Vagina (tissue), 2 donors: ENCODE data around the gene PTTG1IP. TPM values are rescaled to one million over a fixed set of nuclear protein-coding genes. Genes with fewer than 3 reads are reported as not detected.

ENCODE experiments used
- DNase-seq, 2 donors: peaks; one replicate each; pipeline ENCODE4 v3.0.0-alpha.2; 2017; ENCODE audit errors: extremely low spot score in 2 of 2
- H3K27ac ChIP-seq: fragments of 200-600 bp; sonication (generic); one replicate; pipeline ENCODE4 v1.5.1; 2019
- H3K27me3 ChIP-seq: fragments of 200-600 bp; sonication (generic); one replicate; pipeline ENCODE4 v1.5.1; 2019
- H3K36me3 ChIP-seq, 2 donors: fragments of 200-600 bp; sonication (generic); one replicate each; pipeline ENCODE4 v1.5.1; 2017 to 2019
- H3K4me1 ChIP-seq: fragments of 200-600 bp; sonication (generic); one replicate; pipeline ENCODE4 v1.5.1; 2019
- H3K4me3 ChIP-seq, 2 donors: fragments of 200-600 bp; sonication (generic); 1 replicate in 1 of 2; 2 replicates in 1 of 2; pipeline ENCODE4 v1.5.1; 2016 to 2019
- H3K9me3 ChIP-seq: fragments of 200-600 bp; sonication (generic); one replicate; pipeline ENCODE4 v1.5.1; 2019
- POLR2A ChIP-seq, 2 donors: fragments of 450-650 bp; IDR thresholded peaks; one replicate each; pipeline ENCODE4 v1.6.1; 2017; ENCODE audit warnings: antibody characterized with exemption in 2 of 2, mild to moderate bottlenecking in 2 of 2, moderate library complexity in 2 of 2
- POLR2AphosphoS5 ChIP-seq, 2 donors: sonication (generic); formaldehyde crosslinking; IDR thresholded peaks; one replicate each; pipeline ENCODE4 v1.9.0; 2017; ENCODE audit warnings: antibody characterized with exemption in 2 of 2, mild to moderate bottlenecking in 2 of 2, low read depth in 1 of 2; ENCODE audit not compliant: insufficient read depth in 1 of 2
- intact Hi-C: fragments of 100-400 bp; cut with DNase I; formaldehyde crosslinking; loops from one replicate; pipeline ENCODE4 v1.15.1; 2023
- total RNA-seq: library from RNA; depleted of rRNA; stranded (reverse); fragments of >200 nt; gene quantifications from one replicate; pipeline ENCODE4 v1.2.3, GENCODE V29; 2016
- TF ChIP-seq, protein P1 (sequence below), 3 experiments: fragments of 450-650 bp in 2 of 3; fragments of 200-600 bp in 1 of 3; sonication (generic) in 1 of 3; IDR thresholded peaks; one replicate each; pipeline ENCODE4 v1.5.1; 2017 to 2019; ENCODE audit warnings: antibody characterized with exemption in 3 of 3, mild to moderate bottlenecking in 2 of 3, moderate library complexity in 2 of 3

PTTG1IP gene
- total RNA-seq, 1 donor from 2014 or later = 165 TPM

GRCh38 chr21:44820851-44821250, 52.6 kb downstream of the PTTG1IP start:
- intact Hi-C loops = no loop called here
- Histone ChIP-seq H3K27ac (no peak overlapping the region), H3K4me1 (peaks cover 23% of the 10 kb centered on the region), H3K9me3 (peaks cover 6% of the 10 kb centered on the region), H3K4me3 (no peak overlapping the region), H3K36me3 (no peaks in the 10 kb centered on the region), H3K27me3 (no peaks in the 10 kb centered on the region)
- DNase-seq = no peak
- TF ChIP-seq, protein P1, sequence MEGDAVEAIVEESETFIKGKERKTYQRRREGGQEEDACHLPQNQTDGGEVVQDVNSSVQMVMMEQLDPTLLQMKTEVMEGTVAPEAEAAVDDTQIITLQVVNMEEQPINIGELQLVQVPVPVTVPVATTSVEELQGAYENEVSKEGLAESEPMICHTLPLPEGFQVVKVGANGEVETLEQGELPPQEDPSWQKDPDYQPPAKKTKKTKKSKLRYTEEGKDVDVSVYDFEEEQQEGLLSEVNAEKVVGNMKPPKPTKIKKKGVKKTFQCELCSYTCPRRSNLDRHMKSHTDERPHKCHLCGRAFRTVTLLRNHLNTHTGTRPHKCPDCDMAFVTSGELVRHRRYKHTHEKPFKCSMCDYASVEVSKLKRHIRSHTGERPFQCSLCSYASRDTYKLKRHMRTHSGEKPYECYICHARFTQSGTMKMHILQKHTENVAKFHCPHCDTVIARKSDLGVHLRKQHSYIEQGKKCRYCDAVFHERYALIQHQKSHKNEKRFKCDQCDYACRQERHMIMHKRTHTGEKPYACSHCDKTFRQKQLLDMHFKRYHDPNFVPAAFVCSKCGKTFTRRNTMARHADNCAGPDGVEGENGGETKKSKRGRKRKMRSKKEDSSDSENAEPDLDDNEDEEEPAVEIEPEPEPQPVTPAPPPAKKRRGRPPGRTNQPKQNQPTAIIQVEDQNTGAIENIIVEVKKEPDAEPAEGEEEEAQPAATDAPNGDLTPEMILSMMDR (IDR thresholded peaks at IDR 0.05) = no peak
- TF ChIP-seq POLR2A (IDR thresholded peaks at IDR 0.05) = no peak
- TF ChIP-seq POLR2AphosphoS5 (IDR thresholded peaks at IDR 0.05; ENCODE audit: insufficient read depth in 1 of 2, low read depth in 1 of 2) = no peak

DNA sequence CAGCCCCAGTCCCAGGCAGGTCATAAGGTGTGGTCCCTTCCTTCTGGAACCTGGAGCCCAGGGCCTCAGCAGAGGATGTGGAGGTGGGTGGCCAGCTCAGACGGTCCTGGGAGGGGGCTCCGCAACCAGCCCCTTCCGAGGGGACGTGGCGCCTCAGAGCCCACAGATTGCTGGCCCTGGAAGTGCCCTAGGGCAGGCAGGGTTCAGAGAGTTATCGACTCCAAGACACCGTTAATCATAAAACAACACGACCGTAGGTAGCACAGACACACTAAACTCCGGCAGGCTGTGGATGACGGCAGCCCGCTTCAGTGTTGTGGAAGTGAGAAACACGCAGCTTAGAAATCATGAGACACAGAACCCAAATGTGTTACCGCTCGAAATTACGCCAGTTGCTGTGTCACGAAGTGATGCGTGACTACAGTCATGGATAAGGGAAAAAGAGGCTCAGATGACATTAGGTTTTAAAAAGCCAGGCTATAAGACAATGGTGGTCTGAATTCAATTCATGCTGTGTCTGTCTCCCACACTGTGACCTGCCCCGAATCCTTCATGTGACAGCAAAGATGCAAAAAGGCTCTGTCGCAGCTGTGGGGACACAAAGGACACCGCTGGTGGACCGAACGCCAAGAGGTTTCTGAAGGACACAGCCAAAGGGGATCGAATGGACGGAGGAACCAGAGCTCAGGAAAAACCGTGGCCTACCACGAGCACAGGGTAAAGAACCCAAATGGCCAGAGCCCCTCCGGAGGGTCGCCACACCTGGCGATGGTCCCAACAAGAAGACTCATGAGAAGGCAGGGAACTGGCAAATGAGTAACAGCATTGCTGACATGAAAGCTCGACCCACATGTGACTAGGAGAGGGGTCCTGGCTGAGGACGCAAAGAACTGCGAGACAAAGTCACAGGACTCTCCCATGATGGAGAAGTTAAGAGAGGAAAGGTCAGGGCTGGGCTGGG, 53.9 kb downstream of the PTTG1IP start:
- Histone ChIP-seq H3K36me3 (no peaks in the 10 kb centered on the region), H3K4me3 (no peak overlapping the region), H3K27ac (no peak overlapping the region), H3K9me3 (peaks cover 6% of the 10 kb centered on the region), H3K4me1 (peaks cover 36% of the 10 kb centered on the region), H3K27me3 (no peaks in the 10 kb centered on the region)
- TF ChIP-seq, protein P1 (IDR thresholded peaks at IDR 0.05) = no peak
- no peak for TF ChIP-seq POLR2A (IDR thresholded peaks at IDR 0.05)
- TF ChIP-seq POLR2AphosphoS5 (IDR thresholded peaks at IDR 0.05; ENCODE audit: insufficient read depth in 1 of 2, low read depth in 1 of 2) = no peak
- intact Hi-C loops = loop anchor here (5.0 kb wide), 1 partner anchor 53 kb away; the partner anchor contains the start of gene PTTG1IP
- no peak for DNase-seq

- Histone ChIP-seq H3K27ac (peak overlapping the region; percentile 94), H3K4me3 (peak overlapping the region; percentile 85 to 94), H3K4me1 (peaks cover 37% of the 10 kb centered on the region), H3K27me3 (no peaks in the 10 kb centered on the region), H3K9me3 (peaks cover 6% of the 10 kb centered on the region), H3K36me3 (peaks cover 0 to 3% of the 10 kb centered on the region in 2 donors)
- TF ChIP-seq, protein P1 (IDR thresholded peaks at IDR 0.05) = no peak
- no peak for TF ChIP-seq POLR2AphosphoS5 (IDR thresholded peaks at IDR 0.05; ENCODE audit: insufficient read depth in 1 of 2, low read depth in 1 of 2)
- TF ChIP-seq POLR2A (IDR thresholded peaks at IDR 0.05) = no peak
- no peak for DNase-seq
- intact Hi-C loops = loop anchor here (5.0 kb wide), 1 partner anchor 54 kb away; the partner anchor contains the start of gene PTTG1IP
These were observed 54.9 kb downstream of the PTTG1IP start for GRCh38 chr21:44818640-44819011.

GRCh38 chr21:44817914-44818639, 55.4 kb downstream of the PTTG1IP start, which contains the start of gene SUMO3:
Gene SUMO3 (minus strand): TSS chr21:44818062. CDS start chr21:44817968, 94 bp downstream.
- Histone ChIP-seq H3K9me3 (peaks cover under 1% of the 10 kb centered on the region), H3K27ac (peak within 1 kb of the TSS; percentile 94), H3K4me3 (peak within 1 kb of the TSS; percentile 85 to 94), H3K4me1 (peaks cover 37% of the 10 kb centered on the region), H3K36me3 (peaks cover 0 to 9% of the 10 kb centered on the region in 2 donors), H3K27me3 (no peaks in the 10 kb centered on the region)
- TF ChIP-seq, protein P1 (IDR thresholded peaks at IDR 0.05) = no peak
- TF ChIP-seq POLR2AphosphoS5 (IDR thresholded peaks at IDR 0.05; ENCODE audit: insufficient read depth in 1 of 2, low read depth in 1 of 2) = peak in 1 of 2 donors; percentile 29
- peak in 1 of 2 donors; percentile 90 for TF ChIP-seq POLR2A (IDR thresholded peaks at IDR 0.05)
- intact Hi-C loops = loop anchor here (5.0 kb wide), 1 partner anchor 54 kb away; the partner anchor contains the start of gene PTTG1IP
- DNase-seq = no peak
